ENCODE measurements around the gene RBMS1.

DNA sequence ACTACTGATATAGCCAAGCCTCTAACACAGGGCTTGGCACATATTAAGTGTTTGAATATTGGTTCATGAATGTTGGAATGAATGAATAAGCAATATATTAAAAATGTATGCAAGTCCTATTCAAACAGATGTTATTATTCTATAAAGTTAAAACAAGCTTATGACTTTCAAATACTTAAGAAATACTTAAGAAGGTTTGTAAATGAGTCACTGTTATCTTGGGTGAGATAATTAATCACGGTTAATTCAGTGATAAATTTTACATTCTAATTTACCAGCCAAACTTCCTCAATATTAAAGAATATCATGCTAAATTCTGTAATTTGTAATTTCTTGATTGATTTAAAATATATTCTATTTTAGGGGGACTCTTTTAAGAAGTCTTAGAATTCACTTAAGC is 74.8 kb downstream of the RBMS1 start:
- TF ChIP-seq CTCF (IDR thresholded peaks at IDR 0.05) (no peak), POLR2AphosphoS5 (IDR thresholded peaks at IDR 0.05; ENCODE audit: insufficient read depth in 1 of 2, low read depth in 1 of 2) (no peak), POLR2A (IDR thresholded peaks at IDR 0.05) (no peak)

Data from vagina (tissue), 2 donors.